HepG2 (cell line): ENCODE results near the gene SOX5.

Experiments used
- NKX3-1 ChIP-seq: sonication (generic); formaldehyde crosslinking; IDR thresholded peaks from 2 replicates; pipeline ENCODE4 v1.5.0; 2020; ENCODE audit warnings: missing genetic modification reagents
- RAD21 ChIP-seq: fragments of 450-650 bp; formaldehyde crosslinking; IDR thresholded peaks from 2 replicates; pipeline ENCODE4 v1.5.0; 2020; ENCODE audit warnings: mild to moderate bottlenecking
- TEAD2 ChIP-seq: sonication (generic); formaldehyde crosslinking; IDR thresholded peaks from 2 replicates; pipeline ENCODE4 v1.9.0; 2021; ENCODE audit warnings: missing genetic modification reagents
- TF ChIP-seq, protein P1 (sequence below): IDR thresholded peaks from 2 replicates; pipeline ENCODE4 v1.6.1; 2012; ENCODE audit warnings: inconsistent platforms

DNA sequence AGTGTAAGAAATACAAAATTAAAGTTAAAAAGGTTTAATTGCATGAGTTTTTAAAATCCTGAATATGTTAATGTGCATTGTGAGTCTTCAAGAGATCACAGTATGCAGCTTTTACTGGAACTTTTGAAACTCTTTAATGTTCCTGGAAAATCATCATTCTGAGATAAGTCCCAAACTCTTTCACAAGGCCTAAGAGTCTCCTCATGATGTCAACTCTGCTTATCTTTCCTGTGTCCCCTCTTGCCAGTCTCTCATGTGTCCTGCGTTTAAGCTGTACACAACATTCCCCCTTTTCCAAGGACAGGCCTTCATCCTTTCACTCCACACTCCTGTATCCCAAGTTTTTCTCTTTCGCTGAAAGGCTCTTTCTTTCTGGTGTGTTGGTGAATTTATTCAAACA lies 380.1 kb downstream of the SOX5 start:
- TF ChIP-seq NKX3-1 (CRISPR knock-in tag): no peak
- TF ChIP-seq RAD21 (CRISPR knock-in tag): no peak
- TF ChIP-seq, protein P1, sequence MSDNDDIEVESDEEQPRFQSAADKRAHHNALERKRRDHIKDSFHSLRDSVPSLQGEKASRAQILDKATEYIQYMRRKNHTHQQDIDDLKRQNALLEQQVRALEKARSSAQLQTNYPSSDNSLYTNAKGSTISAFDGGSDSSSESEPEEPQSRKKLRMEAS: no peak
- no peak for TF ChIP-seq TEAD2 (CRISPR knock-in tag)
